ENCODE results near the gene SLC6A4.

The SLC6A4 gene

DNA sequence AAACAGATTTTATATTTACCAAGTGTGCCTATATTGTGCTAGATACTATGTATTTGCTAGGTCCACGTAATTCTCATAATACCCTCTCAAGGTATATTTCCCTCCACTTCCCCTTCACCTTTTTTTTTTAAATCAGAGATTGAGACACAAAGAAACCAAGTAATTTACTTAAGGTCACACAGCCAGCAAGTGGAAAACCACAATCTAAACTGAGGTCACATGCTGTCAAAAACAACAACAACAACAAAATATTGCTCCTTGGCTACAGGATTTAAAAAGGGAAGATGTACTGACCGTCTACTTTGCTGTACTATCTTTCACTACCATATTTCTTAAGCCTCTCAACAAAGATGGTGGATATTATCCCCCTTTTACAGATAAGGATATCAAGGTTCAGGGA, 40.4 kb upstream of the SLC6A4 start:
- Histone ChIP-seq H3K79me2 (ENCODE audit: insufficient read depth, low read length) (no peaks in the 10 kb centered on the region), H3K4me3 (ENCODE audit: low read length, poor library complexity, severe bottlenecking) (no peak overlapping the region), H3F3A (ENCODE audit: low read depth) (no peaks in the 10 kb centered on the region), H2AFZ (ENCODE audit: low read length) (no peak overlapping the region), H3K9ac (ENCODE audit: low read depth, low read length, poor library complexity, severe bottlenecking) (no peak overlapping the region), H3K27me3 (ENCODE audit: insufficient read depth, low read length, poor library complexity, severe bottlenecking) (no peaks in the 10 kb centered on the region), H4K20me1 (ENCODE audit: insufficient read depth, low read length, poor library complexity, severe bottlenecking) (no peaks in the 10 kb centered on the region), H3K4me2 (ENCODE audit: low read depth, low read length, poor library complexity, severe bottlenecking) (no peak overlapping the region), H3K9me3 (ENCODE audit: insufficient read depth, low read depth, low read length) (no peaks in the 10 kb centered on the region), H3K36me3 (ENCODE audit: insufficient read depth, low read length) (peaks cover 63% of the 10 kb centered on the region; the same call in 1 of the 2 replicates), H3K9me2 (replicated peaks; ENCODE audit: low read depth, low read length) (no peaks in the 10 kb centered on the region), H3K4me1 (ENCODE audit: insufficient read depth, low read length, poor library complexity, severe bottlenecking) (no peaks in the 10 kb centered on the region)
- TF ChIP-seq, protein P1, sequence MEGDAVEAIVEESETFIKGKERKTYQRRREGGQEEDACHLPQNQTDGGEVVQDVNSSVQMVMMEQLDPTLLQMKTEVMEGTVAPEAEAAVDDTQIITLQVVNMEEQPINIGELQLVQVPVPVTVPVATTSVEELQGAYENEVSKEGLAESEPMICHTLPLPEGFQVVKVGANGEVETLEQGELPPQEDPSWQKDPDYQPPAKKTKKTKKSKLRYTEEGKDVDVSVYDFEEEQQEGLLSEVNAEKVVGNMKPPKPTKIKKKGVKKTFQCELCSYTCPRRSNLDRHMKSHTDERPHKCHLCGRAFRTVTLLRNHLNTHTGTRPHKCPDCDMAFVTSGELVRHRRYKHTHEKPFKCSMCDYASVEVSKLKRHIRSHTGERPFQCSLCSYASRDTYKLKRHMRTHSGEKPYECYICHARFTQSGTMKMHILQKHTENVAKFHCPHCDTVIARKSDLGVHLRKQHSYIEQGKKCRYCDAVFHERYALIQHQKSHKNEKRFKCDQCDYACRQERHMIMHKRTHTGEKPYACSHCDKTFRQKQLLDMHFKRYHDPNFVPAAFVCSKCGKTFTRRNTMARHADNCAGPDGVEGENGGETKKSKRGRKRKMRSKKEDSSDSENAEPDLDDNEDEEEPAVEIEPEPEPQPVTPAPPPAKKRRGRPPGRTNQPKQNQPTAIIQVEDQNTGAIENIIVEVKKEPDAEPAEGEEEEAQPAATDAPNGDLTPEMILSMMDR (conservative IDR thresholded peaks at IDR 0.05; ENCODE audit: low read length) = no peak
- TF ChIP-seq EZH2phosphoT487 (IDR thresholded peaks at IDR 0.05; ENCODE audit: borderline replicate concordance) = no peak

DNA sequence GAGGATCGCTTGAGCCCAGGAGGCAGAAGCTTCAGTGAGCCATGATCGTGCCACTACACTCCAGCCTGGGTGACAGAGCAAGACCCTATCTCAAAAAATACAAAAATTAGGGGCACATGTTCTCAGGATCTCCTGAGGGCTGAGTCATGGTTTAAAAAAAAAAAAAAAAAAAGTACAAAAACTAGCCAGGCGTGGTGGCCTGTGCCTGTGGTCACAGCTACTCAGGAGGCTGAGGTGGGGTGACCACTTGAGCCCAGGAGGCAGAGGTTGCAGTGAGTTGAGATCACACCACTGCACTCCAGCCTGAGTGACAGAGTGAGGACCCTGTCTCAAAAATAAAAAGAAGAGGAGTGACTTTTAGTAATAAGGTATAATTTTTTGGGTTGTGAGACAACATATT, 39.4 kb upstream of the SLC6A4 start:
- Histone ChIP-seq H3K27me3 (ENCODE audit: insufficient read depth, low read length, poor library complexity, severe bottlenecking) (no peaks in the 10 kb centered on the region), H3K4me3 (ENCODE audit: low read length, poor library complexity, severe bottlenecking) (no peak overlapping the region), H3K9me3 (ENCODE audit: insufficient read depth, low read depth, low read length) (no peaks in the 10 kb centered on the region), H3F3A (ENCODE audit: low read depth) (no peaks in the 10 kb centered on the region), H4K20me1 (ENCODE audit: insufficient read depth, low read length, poor library complexity, severe bottlenecking) (no peaks in the 10 kb centered on the region), H3K9me2 (replicated peaks; ENCODE audit: low read depth, low read length) (no peaks in the 10 kb centered on the region), H2AFZ (ENCODE audit: low read length) (no peak overlapping the region), H3K79me2 (ENCODE audit: insufficient read depth, low read length) (no peaks in the 10 kb centered on the region), H3K4me2 (ENCODE audit: low read depth, low read length, poor library complexity, severe bottlenecking) (no peak overlapping the region), H3K36me3 (ENCODE audit: insufficient read depth, low read length) (peaks cover 62% of the 10 kb centered on the region; the same call in 1 of the 2 replicates), H3K9ac (ENCODE audit: low read depth, low read length, poor library complexity, severe bottlenecking) (no peak overlapping the region), H3K4me1 (ENCODE audit: insufficient read depth, low read length, poor library complexity, severe bottlenecking) (no peaks in the 10 kb centered on the region)
- TF ChIP-seq, protein P1 (conservative IDR thresholded peaks at IDR 0.05; ENCODE audit: low read length) = no peak
- no peak for TF ChIP-seq EZH2phosphoT487 (IDR thresholded peaks at IDR 0.05; ENCODE audit: borderline replicate concordance)

DNA sequence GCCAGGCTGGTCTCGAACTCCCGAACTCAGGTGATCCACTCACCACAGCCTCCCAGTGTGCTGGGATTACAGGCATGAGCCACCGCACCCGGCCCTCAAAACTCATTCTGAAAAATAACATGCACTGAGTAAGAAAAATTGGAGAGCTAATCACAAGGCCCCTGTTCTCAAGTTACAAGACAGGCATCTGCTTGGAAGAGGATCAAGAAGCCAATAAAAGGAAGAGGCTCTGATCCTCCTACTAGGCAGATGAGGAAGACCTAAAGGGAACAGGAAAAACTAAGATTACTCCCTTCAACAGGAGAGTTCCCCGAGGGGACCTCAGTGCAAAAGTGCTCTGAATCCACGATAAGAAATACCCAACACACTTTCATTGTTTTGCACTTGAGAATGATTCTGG, 37.9 kb upstream of the SLC6A4 start:
- H3K9me3 ChIP-seq (ENCODE audit: insufficient read depth, low read depth, low read length) = no peaks in the 10 kb centered on the region
- TF ChIP-seq EZH2phosphoT487 (IDR thresholded peaks at IDR 0.05; ENCODE audit: borderline replicate concordance) = no peak
- TF ChIP-seq, protein P1 (conservative IDR thresholded peaks at IDR 0.05; ENCODE audit: low read length) = no peak
- no peaks in the 10 kb centered on the region for H3K27me3 ChIP-seq (ENCODE audit: insufficient read depth, low read length, poor library complexity, severe bottlenecking)
- no peak overlapping the region for H3K9ac ChIP-seq (ENCODE audit: low read depth, low read length, poor library complexity, severe bottlenecking)
- H3K9me2 ChIP-seq (replicated peaks; ENCODE audit: low read depth, low read length) = no peaks in the 10 kb centered on the region
- no peaks in the 10 kb centered on the region for H3K4me1 ChIP-seq (ENCODE audit: insufficient read depth, low read length, poor library complexity, severe bottlenecking)
- H3F3A ChIP-seq (ENCODE audit: low read depth) = no peaks in the 10 kb centered on the region
- no peaks in the 10 kb centered on the region for H4K20me1 ChIP-seq (ENCODE audit: insufficient read depth, low read length, poor library complexity, severe bottlenecking)
- H2AFZ ChIP-seq (ENCODE audit: low read length) = no peak overlapping the region
- H3K4me3 ChIP-seq (ENCODE audit: low read length, poor library complexity, severe bottlenecking) = no peak overlapping the region
- peaks cover 60% of the 10 kb centered on the region; the same call in 1 of the 2 replicates for H3K36me3 ChIP-seq (ENCODE audit: insufficient read depth, low read length)
- H3K4me2 ChIP-seq (ENCODE audit: low read depth, low read length, poor library complexity, severe bottlenecking) = no peak overlapping the region
- H3K79me2 ChIP-seq (ENCODE audit: insufficient read depth, low read length) = no peaks in the 10 kb centered on the region
